HG02938 (cell line): ENCODE results near the gene CDC42BPA.
"Not testable (repeated sequence)": the region's sequence is repeated elsewhere in the genome, so short reads cannot be mapped to it uniquely, and the experiment has no call there.

Experiments used
- ATAC-seq: cut with Tn5 transposase; IDR thresholded peaks from one replicate; pipeline ENCODE4 v1.9.1; 2021; ENCODE audit warnings: mild to moderate bottlenecking, moderate library complexity; ENCODE audit not compliant: unreplicated experiment

Gene CDC42BPA

DNA sequence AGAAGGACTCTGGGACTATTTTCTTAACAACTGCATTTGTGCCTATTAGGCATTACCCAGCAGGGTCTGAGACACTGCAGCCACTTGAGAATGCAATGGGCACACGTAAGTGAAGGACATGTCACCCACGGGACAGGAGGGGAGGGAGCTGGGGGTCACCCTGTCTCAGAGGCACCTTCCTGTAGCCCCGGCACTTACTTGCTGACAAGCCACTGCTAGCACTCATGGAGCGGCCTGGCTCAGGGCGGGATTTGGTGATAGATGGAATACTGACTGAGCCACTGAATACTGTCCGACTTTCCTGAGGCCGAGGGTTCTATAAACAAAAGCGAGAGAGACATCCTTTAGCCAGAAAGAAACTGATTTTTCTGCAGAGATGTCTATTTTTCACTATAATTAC lies 313.5 kb downstream of the CDC42BPA start:
- no peak for ATAC-seq

DNA sequence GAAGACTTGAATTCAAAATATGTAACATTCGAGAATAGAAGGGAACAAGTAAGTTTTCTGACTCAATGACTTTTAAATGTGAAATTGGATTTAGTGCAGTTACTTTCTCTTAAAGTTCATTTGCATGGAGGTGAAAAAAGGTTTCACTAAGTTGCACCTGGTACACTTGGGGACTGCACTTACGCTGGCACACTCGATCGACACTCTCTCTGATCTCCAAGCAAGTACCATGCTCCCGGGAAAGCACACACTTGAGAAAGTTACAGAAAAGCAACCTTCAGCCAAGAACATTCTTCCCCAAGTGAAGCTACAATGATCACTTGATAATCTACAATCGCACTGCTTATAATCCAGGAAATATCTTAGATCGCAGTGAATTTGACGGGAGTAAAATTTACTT lies 315.1 kb downstream of the CDC42BPA start:
- no peak for ATAC-seq

- ATAC-seq: no peak
These were observed 315.7 kb downstream of the CDC42BPA start for GRCh38 chr1:227002531-227003049.

GRCh38 chr1:226999579-226999978 lies 318.7 kb downstream of the CDC42BPA start:
- not testable (repeated sequence) for ATAC-seq

DNA sequence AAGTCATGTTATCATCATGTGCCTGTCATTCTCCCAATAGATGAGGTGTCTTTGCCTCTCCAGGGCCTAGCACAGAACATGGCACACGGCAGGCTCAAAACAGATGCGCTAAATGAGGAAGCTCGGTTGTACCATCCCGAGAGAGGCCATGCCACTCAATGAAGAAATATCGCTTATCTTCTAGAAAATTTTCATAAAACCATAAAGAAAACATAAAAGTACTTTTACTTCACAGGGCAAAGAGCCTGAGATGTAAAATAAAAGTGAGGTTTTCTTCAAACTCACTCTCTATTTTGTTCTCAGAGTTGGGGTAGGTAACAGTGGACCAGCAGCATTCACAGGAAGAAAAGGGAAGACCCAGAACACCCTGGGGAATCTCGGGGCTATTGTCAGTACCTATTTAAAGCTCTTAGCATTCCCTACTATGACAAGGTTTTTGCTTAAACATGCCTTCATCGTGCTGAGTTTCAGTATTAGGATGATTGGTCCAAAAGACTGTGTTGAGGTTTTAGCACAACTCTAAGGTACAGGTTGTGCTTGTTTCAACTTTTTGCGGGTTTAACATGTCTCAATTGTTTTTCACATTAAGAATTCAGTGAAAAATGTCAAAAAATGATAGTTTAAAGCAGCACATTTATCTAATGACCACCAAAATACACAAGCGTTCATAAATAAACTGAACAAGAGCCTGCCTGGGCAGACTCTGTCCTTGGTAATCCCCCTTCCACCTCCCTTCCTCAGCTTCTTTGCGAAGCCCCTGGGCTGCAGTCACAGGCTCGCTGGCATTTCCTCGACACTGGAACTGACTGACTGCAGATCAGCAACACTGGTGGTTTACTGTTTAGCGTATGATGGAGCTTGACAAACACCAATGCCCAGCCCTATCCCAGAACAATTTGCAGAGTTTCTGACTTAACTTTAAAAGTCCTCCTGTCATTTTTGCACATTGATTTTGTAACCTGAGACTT lies 322.6 kb downstream of the CDC42BPA start:
- ATAC-seq: peak; percentile 97

GRCh38 chr1:226994586-226995364 lies 323.5 kb downstream of the CDC42BPA start:
- no peak for ATAC-seq

- ATAC-seq: no peak
These were observed 324.3 kb downstream of the CDC42BPA start for GRCh38 chr1:226993814-226994585.

DNA sequence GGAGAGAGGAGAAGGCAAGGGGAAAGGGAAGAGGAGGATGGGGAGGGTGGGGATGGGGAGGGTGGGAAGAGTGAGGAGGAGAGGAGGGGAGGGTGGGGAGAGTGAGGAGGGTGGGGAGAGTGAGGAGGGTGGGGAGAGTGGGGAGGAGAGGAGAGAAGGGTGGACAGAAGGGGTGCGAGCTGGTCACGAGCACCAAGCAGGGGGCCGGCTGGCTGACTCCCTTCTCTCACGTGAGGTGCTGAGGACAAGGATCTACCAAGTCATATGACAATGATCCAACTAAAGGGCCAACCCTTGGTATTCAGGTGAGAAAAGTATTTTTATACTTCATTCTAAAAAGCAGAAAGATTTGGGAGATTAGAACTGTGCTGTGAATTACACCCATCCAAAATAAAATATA lies 326.4 kb downstream of the CDC42BPA start:
- no peak for ATAC-seq

DNA sequence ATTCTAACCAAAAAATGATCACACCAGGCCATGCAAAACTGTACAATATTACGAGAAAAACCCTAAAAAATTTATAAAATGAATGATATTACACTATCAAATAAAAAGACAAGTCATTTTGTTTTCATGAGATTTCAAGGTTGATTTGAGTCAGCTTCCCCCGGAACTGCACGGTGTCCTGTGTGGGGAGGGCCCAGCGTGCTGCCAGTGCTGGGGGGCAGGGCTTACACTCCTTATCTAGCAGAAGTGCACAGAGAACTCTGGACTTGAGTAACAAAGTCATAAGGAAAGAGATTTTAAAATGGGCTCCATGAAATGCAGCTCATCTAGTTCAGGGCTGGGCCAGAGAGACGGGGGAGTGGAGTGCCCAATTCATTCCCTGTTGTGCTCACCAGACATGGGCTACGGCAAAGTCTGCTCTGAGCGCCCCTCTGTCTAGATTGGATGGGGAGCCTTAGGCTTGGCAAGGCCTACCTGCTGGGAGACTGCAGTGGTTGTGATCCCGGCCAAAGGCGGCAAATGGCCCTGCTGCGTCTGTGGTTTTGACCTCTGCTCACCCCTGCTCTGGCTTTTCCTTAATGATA lies 328.1 kb downstream of the CDC42BPA start:
- peak; percentile 58 for ATAC-seq

DNA sequence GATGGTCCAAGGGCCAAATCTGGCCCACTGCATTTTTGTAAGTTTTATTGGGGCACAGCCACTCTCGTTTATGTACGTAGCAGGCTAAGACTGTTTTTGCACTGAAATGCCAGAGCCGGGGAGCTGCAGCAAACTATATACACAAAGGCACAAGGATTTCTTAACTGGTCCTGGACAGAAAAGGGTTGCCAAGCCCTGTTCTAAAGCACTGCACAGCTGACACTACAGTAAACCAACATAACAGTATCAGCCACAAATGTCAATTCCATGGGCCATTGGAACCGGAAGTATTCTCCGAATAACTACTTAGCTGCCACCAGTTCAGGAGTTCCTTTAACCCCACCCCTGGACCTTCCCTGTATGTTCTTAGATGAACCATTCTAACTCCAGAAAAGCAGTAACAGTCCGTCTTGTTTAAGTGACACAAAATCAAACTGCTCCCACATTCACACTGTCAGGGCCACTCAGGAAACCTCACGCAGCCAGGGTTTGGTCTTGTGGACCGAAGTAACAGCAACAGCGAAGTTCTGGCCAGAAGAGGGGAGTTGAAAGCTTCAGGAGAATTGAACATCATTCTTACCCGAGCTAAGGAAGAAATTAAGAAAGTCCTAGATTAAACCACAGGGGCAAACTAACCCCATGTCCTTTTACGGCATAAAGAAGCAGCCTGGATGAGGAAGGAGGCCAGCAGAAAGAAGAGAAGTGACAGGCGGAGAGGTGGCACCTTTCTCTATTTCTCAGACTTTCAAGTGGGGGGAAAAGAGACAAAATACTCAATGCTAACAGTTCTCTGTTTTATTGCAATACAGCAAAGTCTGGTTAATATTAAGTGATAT lies 329.0 kb downstream of the CDC42BPA start:
- ATAC-seq: no peak

DNA sequence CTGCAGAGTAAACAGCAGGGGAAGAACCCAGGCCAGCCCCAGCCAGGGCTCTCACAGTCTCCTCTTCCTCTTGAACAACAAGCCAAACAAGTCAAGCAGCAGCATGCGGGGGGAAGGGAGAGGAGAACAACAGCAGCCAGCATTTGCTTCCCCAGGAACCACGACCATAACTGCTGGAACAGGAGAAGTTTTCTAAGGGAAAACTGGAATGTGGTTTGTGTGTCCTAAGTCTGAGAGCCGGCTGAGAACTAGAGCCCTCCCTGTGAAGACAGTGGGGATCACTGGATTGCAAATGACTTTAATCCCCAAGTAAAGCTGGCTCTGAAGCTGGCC lies 330.0 kb downstream of the CDC42BPA start:
- ATAC-seq: no peak

DNA sequence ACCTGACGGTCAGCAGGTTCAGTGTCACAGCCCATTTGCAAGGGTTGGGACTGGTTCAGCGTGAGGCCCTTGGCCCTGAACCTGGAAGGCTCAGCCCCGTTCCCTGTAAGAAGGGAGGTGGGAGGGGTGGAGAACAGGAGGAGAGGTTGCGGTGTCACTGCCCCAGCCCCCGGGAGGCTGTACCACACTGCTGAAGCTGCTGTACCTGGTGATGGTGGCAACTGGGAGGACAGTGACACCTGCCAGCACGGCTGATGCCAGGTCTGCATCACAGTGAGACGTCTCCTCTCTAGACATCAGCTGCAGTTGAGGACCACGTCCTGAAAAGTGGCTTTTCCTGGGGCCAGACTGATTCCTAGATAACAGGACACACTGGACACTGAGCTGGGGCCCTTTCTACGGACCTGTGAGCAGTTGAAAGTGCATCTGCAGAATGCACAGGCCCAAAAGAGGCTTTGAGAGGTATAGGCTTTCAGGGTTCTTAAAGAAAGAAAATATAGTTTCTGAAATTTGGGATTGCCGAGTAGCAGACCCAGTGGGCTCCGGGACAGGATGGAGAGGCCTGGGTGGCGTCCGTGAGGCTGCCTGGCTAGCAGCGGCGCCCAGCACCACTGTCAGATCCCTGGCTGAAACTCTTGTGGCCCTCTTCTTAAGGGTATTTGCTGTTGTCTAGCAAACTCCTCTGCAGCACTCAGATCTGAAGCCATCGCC lies 330.5 kb downstream of the CDC42BPA start:
- ATAC-seq: no peak

- ATAC-seq: no peak
These were observed 331.1 kb downstream of the CDC42BPA start for GRCh38 chr1:226987179-226987536.

DNA sequence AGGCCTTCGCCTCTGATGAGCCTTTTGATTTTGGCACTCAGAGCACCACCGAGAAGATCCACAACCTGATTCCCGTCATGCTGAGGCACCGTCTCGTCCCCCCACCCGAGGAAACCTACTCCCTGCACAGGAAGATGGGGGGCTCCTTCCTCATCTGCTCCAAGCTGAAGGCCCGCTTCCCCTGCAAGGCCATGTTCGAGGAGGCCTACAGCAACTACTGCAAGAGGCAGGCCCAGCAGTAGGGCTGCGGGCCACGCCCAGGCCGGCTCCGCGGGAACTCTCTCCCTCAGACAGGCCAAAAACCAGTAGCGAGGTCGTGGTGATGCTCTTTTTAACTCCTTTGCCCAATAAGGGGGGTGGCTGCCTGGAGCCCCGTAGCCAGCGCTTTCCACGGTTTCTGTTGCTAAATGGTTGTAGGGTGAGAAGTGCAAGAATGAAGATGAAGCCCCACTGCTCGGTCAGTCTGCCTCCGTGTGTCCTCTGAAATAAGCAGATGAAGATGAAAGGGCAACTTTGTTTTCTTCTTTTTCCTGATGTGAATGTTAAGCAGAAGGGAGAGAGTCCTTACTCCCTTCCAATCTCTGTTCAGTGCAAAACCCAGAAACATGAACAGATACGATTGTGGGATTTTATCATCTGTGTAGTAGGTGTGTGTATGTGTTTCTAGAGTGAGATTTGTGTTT lies 331.7 kb downstream of the CDC42BPA start:
- ATAC-seq: no peak

- no peak for ATAC-seq
These were observed 332.3 kb downstream of the CDC42BPA start for GRCh38 chr1:226985839-226986463.

- no peak for ATAC-seq
These were observed 333.0 kb downstream of the CDC42BPA start for GRCh38 chr1:226985239-226985838.

DNA sequence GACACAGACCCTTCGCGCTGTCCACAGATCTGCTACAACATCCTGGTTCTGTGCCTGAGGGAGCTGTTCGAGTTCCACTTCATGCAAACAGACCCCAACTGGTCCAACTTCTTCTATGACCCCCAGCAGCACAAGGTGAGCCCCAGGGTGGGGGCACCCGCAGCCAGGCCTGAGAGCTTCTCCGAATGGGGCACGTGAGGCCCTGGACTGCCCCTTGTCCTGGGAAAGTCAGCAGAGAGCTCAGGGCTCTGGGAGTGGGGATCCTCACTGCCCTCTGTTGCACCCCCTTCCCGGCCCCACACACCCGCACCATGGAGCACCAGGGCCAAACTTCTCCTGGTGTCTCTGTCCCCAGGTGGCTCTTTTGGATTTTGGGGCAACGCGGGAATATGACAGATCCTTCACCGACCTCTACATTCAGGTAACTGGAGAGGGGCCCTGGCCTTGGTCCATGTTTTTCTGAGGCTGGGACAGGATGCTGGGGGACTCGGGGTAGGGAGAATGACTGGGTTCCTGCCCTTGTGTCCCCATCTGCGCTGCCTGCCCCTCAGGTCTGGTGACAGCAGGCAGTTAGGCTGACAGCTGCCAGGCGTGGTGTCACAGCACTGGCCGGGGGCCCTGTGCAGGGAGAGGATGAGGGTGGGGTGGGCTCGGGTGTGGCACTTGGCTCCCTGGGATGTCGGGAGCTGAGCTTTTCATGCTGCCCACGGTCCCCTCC lies 333.6 kb downstream of the CDC42BPA start:
- no peak for ATAC-seq
